Hepatocyte (in vitro differentiated cells): ENCODE results near the gene HS1BP3. TPM values are rescaled to one million over a fixed set of nuclear protein-coding genes. Genes with fewer than 3 reads are reported as not detected.

Experiments
- DNase-seq: peaks from one replicate; pipeline ENCODE4 v3.0.0-alpha.2; 2016; ENCODE audit warnings: low spot score
- H2AFZ ChIP-seq: fragments of 200-600 bp; sonication (generic); 2 replicates; pipeline ENCODE4 v1.6.0; 2016; ENCODE audit warnings: antibody characterized with exemption, mild to moderate bottlenecking
- H3K27ac ChIP-seq: fragments of 200-600 bp; sonication (generic); 2 replicates; pipeline ENCODE4 v1.5.1; 2016; ENCODE audit warnings: mild to moderate bottlenecking
- H3K27me3 ChIP-seq: fragments of 200-600 bp; sonication (generic); 2 replicates; pipeline ENCODE4 v1.6.1; 2016
- H3K36me3 ChIP-seq: fragments of 200-600 bp; sonication (generic); replicated peaks from 2 replicates; pipeline ENCODE4 v1.5.1; 2016; ENCODE audit warnings: low read depth; ENCODE audit not compliant: insufficient read depth
- H3K4me1 ChIP-seq: fragments of 200-600 bp; sonication (generic); 2 replicates; pipeline ENCODE4 v1.5.1; 2016; ENCODE audit warnings: mild to moderate bottlenecking, moderate library complexity; ENCODE audit not compliant: insufficient read depth
- H3K4me2 ChIP-seq: fragments of 200-600 bp; sonication (generic); 2 replicates; pipeline ENCODE4 v1.6.0; 2016
- H3K4me3 ChIP-seq: fragments of 200-600 bp; sonication (generic); 2 replicates; pipeline ENCODE4 v1.5.1; 2016; ENCODE audit warnings: mild to moderate bottlenecking
- H3K79me2 ChIP-seq: fragments of 200-600 bp; sonication (generic); 2 replicates; pipeline ENCODE4 v1.6.0; 2017; ENCODE audit warnings: mild to moderate bottlenecking
- H3K9me2 ChIP-seq: fragments of 200-600 bp; sonication (generic); replicated peaks from 2 replicates; pipeline ENCODE4 v1.6.0; 2017; ENCODE audit warnings: mild to moderate bottlenecking; ENCODE audit not compliant: insufficient read depth
- H3K9me3 ChIP-seq: fragments of 200-600 bp; sonication (generic); 2 replicates; pipeline ENCODE4 v1.5.1; 2016; ENCODE audit warnings: low read depth, mild to moderate bottlenecking
- H4K20me1 ChIP-seq: fragments of 200-600 bp; sonication (generic); 2 replicates; pipeline ENCODE4 v1.6.0; 2016; ENCODE audit warnings: mild to moderate bottlenecking; ENCODE audit not compliant: insufficient read depth, poor library complexity, severe bottlenecking
- CTCF ChIP-seq: fragments of 200-600 bp; sonication (generic); IDR thresholded peaks from 2 replicates; pipeline ENCODE4 v1.5.1; 2016; ENCODE audit warnings: antibody characterized with exemption, mild to moderate bottlenecking; ENCODE audit not compliant: poor library complexity
- EZH2 ChIP-seq: fragments of 200-600 bp; sonication (generic); IDR thresholded peaks from 2 replicates; pipeline ENCODE4 v1.6.1; 2016; ENCODE audit warnings: antibody characterized with exemption, mild to moderate bottlenecking, borderline replicate concordance
- EZH2phosphoT487 ChIP-seq: fragments of 200-600 bp; sonication (generic); IDR thresholded peaks from one replicate; pipeline ENCODE4 v1.6.1; 2018; ENCODE audit warnings: antibody characterized with exemption, mild to moderate bottlenecking, low read depth, moderate library complexity; ENCODE audit not compliant: unreplicated experiment, severe bottlenecking
- WGBS: methylation state at CpG from one replicate; pipeline ENCODE4 v1.1.6; 2016; ENCODE audit warnings: low lambda C conversion rate; ENCODE audit errors: missing lambda C conversion rate; 5-methylcytosine and 5-hydroxymethylcytosine counted together
- polyA plus RNA-seq: library from polyadenylated mRNA; unstranded; fragments of >200 nt; fragmentation: Nextera tagmentation; extraction: Ambion mirVana; gene quantifications from 2 replicates; pipeline ENCODE4 v1.2.1, GENCODE V29; 2016
- total RNA-seq: library from RNA; depleted of rRNA; stranded (reverse); fragments of >200 nt; gene quantifications from 2 replicates; pipeline ENCODE4 v1.2.3, GENCODE V29; 2014

The HS1BP3 gene
- total and polyA plus RNA-seq, 2 experiments from 2014 or later = 26.8 to 29.6 TPM

DNA sequence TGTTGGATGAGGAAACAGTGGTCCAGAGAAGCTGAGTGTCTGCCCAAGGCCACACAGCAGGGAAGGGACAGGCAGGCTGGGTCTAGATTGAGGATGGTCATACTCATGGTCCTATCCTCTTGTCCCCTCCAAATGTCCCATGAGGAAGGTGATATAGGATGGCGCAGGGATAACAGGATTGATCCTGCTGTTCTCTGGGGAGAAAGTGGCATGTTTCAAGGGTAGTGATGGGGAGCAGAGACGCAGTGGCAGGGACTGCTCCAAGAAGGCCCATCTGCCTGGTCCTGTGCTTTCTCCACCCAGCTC is 24.6 kb downstream of the HS1BP3 start:
- 94% methylated on average over 2 of the region's 2 CpGs for WGBS
- Histone ChIP-seq H2AFZ (no peak overlapping the region), H3K4me3 (no peak overlapping the region), H3K4me2 (no peak overlapping the region), H3K4me1 (no peaks in the 10 kb centered on the region), H4K20me1 (no peaks in the 10 kb centered on the region), H3K27me3 (no peaks in the 10 kb centered on the region), H3K27ac (peak overlapping the region; percentile 12), H3K9me3 (no peaks in the 10 kb centered on the region), H3K9me2 (no peaks in the 10 kb centered on the region), H3K36me3 (no peaks in the 10 kb centered on the region), H3K79me2 (no peaks in the 10 kb centered on the region)
- TF ChIP-seq EZH2phosphoT487 = no peak
- TF ChIP-seq CTCF = no peak
- no peak for TF ChIP-seq EZH2
- DNase-seq = no peak

GRCh38 chr2:20625491-20626391 is 25.2 kb downstream of the HS1BP3 start:
- TF ChIP-seq EZH2 (no peak), EZH2phosphoT487 (no peak), CTCF (no peak)
- Histone ChIP-seq H3K4me3 (no peak overlapping the region), H3K9me2 (no peaks in the 10 kb centered on the region), H4K20me1 (no peaks in the 10 kb centered on the region), H3K9me3 (no peaks in the 10 kb centered on the region), H3K79me2 (no peaks in the 10 kb centered on the region), H3K36me3 (no peaks in the 10 kb centered on the region), H3K27me3 (no peaks in the 10 kb centered on the region), H2AFZ (no peak overlapping the region), H3K4me1 (no peaks in the 10 kb centered on the region), H3K27ac (peak overlapping the region; percentile 40), H3K4me2 (no peak overlapping the region)
- no peak for DNase-seq
- 72% methylated on average over 19 of the region's 19 CpGs for whole genome bisulfite sequencing

- Histone ChIP-seq H3K4me1 (no peaks in the 10 kb centered on the region), H3K27me3 (no peaks in the 10 kb centered on the region), H3K36me3 (no peaks in the 10 kb centered on the region), H2AFZ (no peak overlapping the region), H3K79me2 (no peaks in the 10 kb centered on the region), H3K27ac (no peak overlapping the region), H3K4me3 (no peak overlapping the region), H3K9me2 (no peaks in the 10 kb centered on the region), H3K9me3 (no peaks in the 10 kb centered on the region), H4K20me1 (no peaks in the 10 kb centered on the region), H3K4me2 (no peak overlapping the region)
- no peak for DNase-seq
- TF ChIP-seq EZH2phosphoT487 (no peak), CTCF (no peak), EZH2 (no peak)
- 87% methylated on average over 11 of the region's 11 CpGs for WGBS
Measured at GRCh38 chr2:20624884-20625485, 25.9 kb downstream of the HS1BP3 start.
